Breast epithelium (tissue), 4 donors: Measurements from ENCODE around the gene SYT9. TPM values are rescaled to one million over a fixed set of nuclear protein-coding genes. Genes with fewer than 3 reads are reported as not detected.

Source experiments
- DNase-seq, 2 donors: peaks; one replicate each; pipeline ENCODE4 v3.0.0-alpha.2; 2019; ENCODE audit warnings: low spot score in 2 of 2
- H3K27ac ChIP-seq, 2 donors: fragments of 200-600 bp; sonication (generic) in 1 of 2; one replicate each; pipeline ENCODE4 v1.5.1; 2016 to 2019; ENCODE audit warnings: mild to moderate bottlenecking in 1 of 2
- H3K27me3 ChIP-seq, 2 donors: fragments of 200-600 bp; sonication (generic) in 1 of 2; one replicate each; pipeline versions ENCODE4 v1.5.1 to v1.6.0; 2017 to 2019; ENCODE audit warnings: control low read depth in 1 of 2, mild to moderate bottlenecking in 1 of 2
- H3K36me3 ChIP-seq: fragments of 200-600 bp; one replicate; pipeline ENCODE4 v1.5.1; 2019
- H3K4me1 ChIP-seq, 2 donors: fragments of 200-600 bp; sonication (generic); one replicate each; pipeline ENCODE4 v1.5.1; 2016 to 2019; ENCODE audit warnings: control low read depth in 1 of 2
- H3K4me3 ChIP-seq, 3 donors: fragments of 200-600 bp; sonication (generic); 1 replicate in 2 of 3; 2 replicates in 1 of 3; pipeline ENCODE4 v1.5.1; 2016 to 2019; ENCODE audit warnings: mild to moderate bottlenecking in 3 of 3, moderate library complexity in 2 of 3
- H3K9me3 ChIP-seq, 2 donors: fragments of 200-600 bp; sonication (generic) in 1 of 2; one replicate each; pipeline ENCODE4 v1.5.1; 2016 to 2019; ENCODE audit warnings: control low read depth in 1 of 2
- POLR2A ChIP-seq: fragments of 450-650 bp; IDR thresholded peaks from one replicate; pipeline ENCODE4 v1.6.1; 2016; ENCODE audit warnings: antibody characterized with exemption, mild to moderate bottlenecking, moderate library complexity
- POLR2AphosphoS5 ChIP-seq, 3 donors: sonication (generic); formaldehyde crosslinking; IDR thresholded peaks; one replicate each; pipeline ENCODE4 v1.6.1; 2017; ENCODE audit warnings: antibody characterized with exemption in 3 of 3
- intact Hi-C: fragments of 100-400 bp; cut with DNase I; formaldehyde crosslinking; loops from one replicate; pipeline ENCODE4 v1.15.1; 2023; ENCODE audit warnings: low total_unique reads
- total RNA-seq, 3 donors: library from RNA; depleted of rRNA; stranded (reverse); fragments of >200 nt; gene quantifications; one replicate each; pipeline ENCODE4 v1.1.0, GENCODE V29; 2016
- TF ChIP-seq, protein P1 (sequence below), 3 donors: fragments of 450-650 bp; IDR thresholded peaks; one replicate each; pipeline ENCODE4 v1.5.1; 2016 to 2017; ENCODE audit warnings: antibody characterized with exemption in 3 of 3, mild to moderate bottlenecking in 3 of 3, moderate library complexity in 3 of 3

The SYT9 gene
- total RNA-seq, 3 donors from 2014 or later = 0.33 to 0.73 TPM; not detected in 1

DNA sequence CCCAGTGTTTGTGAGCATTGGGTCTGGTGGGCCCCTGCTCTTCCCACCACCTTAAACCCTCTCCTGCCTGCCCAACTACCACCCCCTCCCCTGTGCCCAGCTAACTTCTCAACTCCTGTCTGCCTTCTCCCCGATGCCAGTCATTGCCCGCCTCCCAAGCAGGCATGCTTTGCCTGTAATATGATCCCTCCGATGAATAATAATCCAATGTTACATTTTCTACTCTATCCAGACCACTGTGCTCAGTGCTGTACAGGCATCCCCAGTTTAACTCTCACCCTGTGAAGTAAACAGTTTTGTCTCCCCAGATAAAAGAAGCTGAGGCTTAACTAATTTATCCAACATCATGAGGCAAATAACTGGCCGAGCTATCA lies 198.1 kb downstream of the SYT9 start:
- no peaks in the 10 kb centered on the region for H3K27me3 ChIP-seq
- intact Hi-C loops = no loop called here
- TF ChIP-seq, protein P1, sequence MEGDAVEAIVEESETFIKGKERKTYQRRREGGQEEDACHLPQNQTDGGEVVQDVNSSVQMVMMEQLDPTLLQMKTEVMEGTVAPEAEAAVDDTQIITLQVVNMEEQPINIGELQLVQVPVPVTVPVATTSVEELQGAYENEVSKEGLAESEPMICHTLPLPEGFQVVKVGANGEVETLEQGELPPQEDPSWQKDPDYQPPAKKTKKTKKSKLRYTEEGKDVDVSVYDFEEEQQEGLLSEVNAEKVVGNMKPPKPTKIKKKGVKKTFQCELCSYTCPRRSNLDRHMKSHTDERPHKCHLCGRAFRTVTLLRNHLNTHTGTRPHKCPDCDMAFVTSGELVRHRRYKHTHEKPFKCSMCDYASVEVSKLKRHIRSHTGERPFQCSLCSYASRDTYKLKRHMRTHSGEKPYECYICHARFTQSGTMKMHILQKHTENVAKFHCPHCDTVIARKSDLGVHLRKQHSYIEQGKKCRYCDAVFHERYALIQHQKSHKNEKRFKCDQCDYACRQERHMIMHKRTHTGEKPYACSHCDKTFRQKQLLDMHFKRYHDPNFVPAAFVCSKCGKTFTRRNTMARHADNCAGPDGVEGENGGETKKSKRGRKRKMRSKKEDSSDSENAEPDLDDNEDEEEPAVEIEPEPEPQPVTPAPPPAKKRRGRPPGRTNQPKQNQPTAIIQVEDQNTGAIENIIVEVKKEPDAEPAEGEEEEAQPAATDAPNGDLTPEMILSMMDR (IDR thresholded peaks at IDR 0.05) = no peak
- H3K36me3 ChIP-seq = no peaks in the 10 kb centered on the region
- no peak for DNase-seq
- no peaks in the 10 kb centered on the region for H3K9me3 ChIP-seq
- H3K27ac ChIP-seq = no peak overlapping the region
- H3K4me1 ChIP-seq = no peaks in the 10 kb centered on the region
- H3K4me3 ChIP-seq = no peak overlapping the region

GRCh38 chr11:7450836-7451235 lies 199.1 kb downstream of the SYT9 start:
- H3K9me3 ChIP-seq = no peaks in the 10 kb centered on the region
- no peak overlapping the region for H3K4me3 ChIP-seq
- H3K36me3 ChIP-seq = no peaks in the 10 kb centered on the region
- intact Hi-C loops = no loop called here
- DNase-seq = no peak
- H3K27ac ChIP-seq = no peak overlapping the region
- TF ChIP-seq, protein P1 (IDR thresholded peaks at IDR 0.05) = no peak
- TF ChIP-seq POLR2AphosphoS5 (IDR thresholded peaks at IDR 0.05) (no peak), POLR2A (no peak)
- H3K4me1 ChIP-seq = no peaks in the 10 kb centered on the region
- H3K27me3 ChIP-seq = no peaks in the 10 kb centered on the region

GRCh38 chr11:7451520-7451919 lies 199.8 kb downstream of the SYT9 start:
- intact Hi-C loops = no loop called here
- Histone ChIP-seq H3K4me1 (no peaks in the 10 kb centered on the region), H3K4me3 (no peak overlapping the region), H3K27me3 (no peaks in the 10 kb centered on the region), H3K9me3 (no peaks in the 10 kb centered on the region), H3K36me3 (no peaks in the 10 kb centered on the region), H3K27ac (no peak overlapping the region)
- no peak for TF ChIP-seq POLR2A
- TF ChIP-seq POLR2AphosphoS5 (IDR thresholded peaks at IDR 0.05) = no peak
- TF ChIP-seq, protein P1 (IDR thresholded peaks at IDR 0.05) = no peak
- no peak for DNase-seq

- intact Hi-C loops = no loop called here
- H3K9me3 ChIP-seq = no peaks in the 10 kb centered on the region
- no peak overlapping the region for H3K4me3 ChIP-seq
- TF ChIP-seq POLR2A (no peak), POLR2AphosphoS5 (IDR thresholded peaks at IDR 0.05) (no peak)
- TF ChIP-seq, protein P1 (IDR thresholded peaks at IDR 0.05) = no peak
- H3K27me3 ChIP-seq = no peaks in the 10 kb centered on the region
- no peak overlapping the region for H3K27ac ChIP-seq
- DNase-seq = no peak
- no peaks in the 10 kb centered on the region for H3K36me3 ChIP-seq
- H3K4me1 ChIP-seq = no peaks in the 10 kb centered on the region
Observed at GRCh38 chr11:7451952-7452494, 200.3 kb downstream of the SYT9 start.

GRCh38 chr11:7454854-7455253 lies 203.2 kb downstream of the SYT9 start:
- Histone ChIP-seq H3K4me1 (no peaks in the 10 kb centered on the region), H3K4me3 (no peak overlapping the region), H3K9me3 (no peaks in the 10 kb centered on the region), H3K27me3 (no peaks in the 10 kb centered on the region), H3K27ac (no peak overlapping the region), H3K36me3 (no peaks in the 10 kb centered on the region)
- TF ChIP-seq POLR2AphosphoS5 (IDR thresholded peaks at IDR 0.05) (no peak), POLR2A (no peak)
- TF ChIP-seq, protein P1 (IDR thresholded peaks at IDR 0.05) = no peak
- intact Hi-C loops = no loop called here
- no peak for DNase-seq
